GM19099 (cell line): Measurements from ENCODE around the gene LRRC42.

ENCODE experiments used
- POLR2A ChIP-seq: IDR thresholded peaks from 3 replicates; pipeline ENCODE4 v1.6.1; 2011; ENCODE audit warnings: low read depth; ENCODE audit not compliant: insufficient read length; ENCODE audit errors: extremely low read depth

Gene LRRC42

DNA sequence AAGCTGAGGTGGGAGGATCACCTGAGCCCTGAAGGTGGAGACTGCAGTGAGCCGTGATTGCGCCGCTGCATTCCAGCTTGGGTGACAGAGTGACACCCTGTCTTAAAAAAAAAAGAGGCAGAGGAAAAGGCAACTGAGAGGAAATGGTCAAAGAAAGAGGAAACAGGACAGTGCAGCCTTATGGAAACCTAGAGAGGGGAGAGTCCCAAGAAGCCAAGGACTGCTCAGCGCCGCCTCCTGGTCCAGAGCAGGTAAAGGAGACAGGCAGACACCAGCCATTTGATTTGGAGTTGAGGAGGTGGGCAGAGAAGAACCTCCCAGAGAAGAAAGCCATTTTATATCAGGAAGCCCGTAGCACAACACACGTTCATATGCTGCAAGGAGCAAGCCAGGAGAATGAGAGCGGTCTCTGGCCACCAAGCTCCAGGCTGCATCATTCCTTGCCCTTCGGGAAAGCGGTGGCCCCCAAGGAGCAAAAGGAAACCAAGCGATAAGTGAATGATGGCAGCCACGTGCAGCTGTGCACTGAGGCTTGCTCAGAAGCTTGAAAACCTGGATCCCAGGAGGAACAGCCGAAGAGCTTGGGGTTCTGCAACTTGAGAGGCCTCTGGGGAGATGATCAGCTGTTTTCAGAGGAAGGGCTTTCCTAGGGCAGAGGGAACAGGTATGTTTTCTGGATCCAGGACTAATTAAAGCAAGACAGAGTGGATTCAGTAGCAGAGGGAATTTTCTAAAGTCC lies 33.7 kb downstream of the LRRC42 start:
- TF ChIP-seq POLR2A, result no peak

DNA sequence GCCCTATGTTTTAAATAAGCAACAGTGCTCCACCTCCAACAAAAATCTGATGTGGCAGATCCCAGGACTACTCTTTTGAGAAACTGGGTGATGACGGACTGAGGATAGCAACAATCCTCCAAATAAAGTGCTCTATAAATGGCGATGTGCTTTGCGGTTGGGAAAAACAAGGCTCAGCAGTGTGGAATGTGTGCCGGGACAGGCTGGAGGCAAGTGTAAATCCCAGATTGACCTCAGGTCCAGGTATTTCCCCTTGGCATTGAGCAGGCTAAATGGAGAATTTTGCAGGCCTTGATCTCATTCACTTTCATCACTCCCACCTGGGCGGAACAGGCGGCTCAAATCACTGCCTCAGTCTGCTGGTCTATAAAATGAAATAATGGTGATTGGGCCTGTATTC lies 35.1 kb downstream of the LRRC42 start:
- no peak for TF ChIP-seq POLR2A

DNA sequence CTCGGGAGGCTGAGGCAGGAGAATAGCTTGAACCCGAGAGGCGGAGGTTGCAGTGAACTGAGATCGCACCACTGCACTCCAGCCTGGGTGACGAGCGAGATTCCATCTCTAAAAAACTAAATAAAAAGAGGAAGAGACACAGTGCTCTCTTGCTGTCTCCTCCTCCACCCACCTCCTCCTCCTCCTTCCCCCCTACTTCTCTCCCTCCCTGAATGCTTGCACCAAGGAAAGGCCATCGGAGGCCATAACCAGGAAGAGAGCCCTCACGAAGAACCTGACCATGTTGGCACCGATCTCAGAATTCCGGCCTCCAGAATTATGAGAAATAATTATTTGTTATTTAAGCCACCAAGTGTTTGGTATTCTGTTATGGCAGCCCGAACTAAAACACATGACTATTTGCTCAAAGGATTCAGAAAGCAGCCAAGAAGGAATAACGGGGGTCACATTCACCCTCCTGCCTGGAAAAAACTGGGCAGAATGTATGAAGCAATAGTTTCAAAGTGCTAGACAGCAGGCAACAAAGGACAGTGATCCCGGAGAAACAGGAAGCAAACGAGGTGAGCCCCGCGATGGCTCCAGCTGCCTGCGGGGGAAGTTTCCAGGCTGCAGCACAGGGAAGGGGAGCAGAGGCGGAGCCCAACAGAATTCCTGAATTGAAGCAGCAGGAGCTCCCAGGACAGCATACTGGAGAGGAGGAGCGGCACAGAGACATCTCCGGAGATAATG lies 36.0 kb downstream of the LRRC42 start:
- TF ChIP-seq POLR2A, result no peak

DNA sequence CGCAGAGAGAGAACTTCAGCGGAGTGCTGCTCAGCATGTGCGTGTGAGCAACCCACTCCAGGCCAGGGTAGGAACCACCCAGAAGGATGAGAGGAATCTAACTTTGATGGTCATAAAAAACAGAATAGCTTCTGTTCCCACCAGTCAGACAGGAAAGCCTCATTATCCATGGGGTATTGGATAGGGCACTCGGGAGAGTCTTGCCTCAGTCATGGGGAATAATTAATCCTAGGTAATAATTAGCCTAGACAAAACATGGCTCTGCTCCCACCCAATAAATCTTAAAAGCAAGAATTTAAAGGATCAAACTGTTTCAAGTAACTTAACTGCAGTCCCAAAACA lies 36.6 kb downstream of the LRRC42 start:
- no peak for TF ChIP-seq POLR2A

DNA sequence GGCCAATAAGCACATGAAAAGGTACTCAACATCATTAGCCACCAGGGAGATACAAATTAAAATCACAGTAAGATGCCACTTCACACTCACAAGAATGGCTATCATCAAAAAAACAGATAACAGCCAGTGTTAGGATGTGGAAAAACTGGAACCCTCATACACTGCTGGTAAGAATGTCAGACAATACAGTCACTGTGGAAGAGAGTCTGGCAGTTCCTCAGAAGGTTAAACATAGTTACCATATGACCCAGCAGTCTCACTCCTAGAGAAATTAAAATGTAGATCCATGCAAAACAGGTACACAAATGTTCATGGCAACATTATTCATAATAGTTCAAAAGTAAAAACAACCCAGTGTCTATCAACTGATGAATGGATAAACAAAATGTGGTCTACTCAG lies 38.6 kb downstream of the LRRC42 start:
- no peak for TF ChIP-seq POLR2A

DNA sequence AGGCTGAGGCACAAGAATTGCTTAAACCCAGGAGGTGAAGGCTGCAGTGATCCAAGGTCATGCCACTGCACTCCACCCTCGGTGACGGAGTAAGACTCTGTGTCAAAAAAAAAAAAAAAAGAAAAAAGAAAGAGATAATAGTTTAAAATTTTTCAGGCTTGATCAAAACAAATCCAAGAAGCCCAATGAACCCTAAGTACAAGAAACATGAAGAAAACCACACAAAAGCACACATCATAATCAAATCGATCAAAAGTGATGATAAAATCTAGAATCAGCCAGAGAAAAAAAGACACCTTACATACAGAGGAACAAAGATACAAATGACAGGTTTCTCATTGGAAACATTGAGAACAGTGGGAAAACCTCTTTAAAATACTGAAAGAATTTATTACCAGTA lies 40.3 kb downstream of the LRRC42 start:
- TF ChIP-seq POLR2A, result no peak

DNA sequence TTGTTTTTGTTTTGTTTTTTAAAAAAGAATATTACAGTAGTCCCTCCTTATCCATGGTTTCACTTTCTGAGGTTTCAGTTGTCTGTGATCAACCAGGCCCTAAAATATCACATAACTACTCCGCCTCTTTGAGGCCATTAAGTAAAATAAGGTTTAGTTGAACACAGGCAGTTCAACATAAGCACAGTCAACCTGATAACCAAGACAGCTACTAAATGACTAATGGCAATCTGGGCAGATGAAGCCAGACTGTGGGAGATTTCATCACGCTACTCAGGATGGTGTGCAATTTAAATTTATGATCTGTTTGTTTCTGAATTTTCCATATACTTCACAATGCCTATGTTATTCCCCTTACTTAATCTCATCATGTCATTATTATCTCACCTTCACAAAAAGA lies 41.7 kb downstream of the LRRC42 start:
- TF ChIP-seq POLR2A, result no peak

DNA sequence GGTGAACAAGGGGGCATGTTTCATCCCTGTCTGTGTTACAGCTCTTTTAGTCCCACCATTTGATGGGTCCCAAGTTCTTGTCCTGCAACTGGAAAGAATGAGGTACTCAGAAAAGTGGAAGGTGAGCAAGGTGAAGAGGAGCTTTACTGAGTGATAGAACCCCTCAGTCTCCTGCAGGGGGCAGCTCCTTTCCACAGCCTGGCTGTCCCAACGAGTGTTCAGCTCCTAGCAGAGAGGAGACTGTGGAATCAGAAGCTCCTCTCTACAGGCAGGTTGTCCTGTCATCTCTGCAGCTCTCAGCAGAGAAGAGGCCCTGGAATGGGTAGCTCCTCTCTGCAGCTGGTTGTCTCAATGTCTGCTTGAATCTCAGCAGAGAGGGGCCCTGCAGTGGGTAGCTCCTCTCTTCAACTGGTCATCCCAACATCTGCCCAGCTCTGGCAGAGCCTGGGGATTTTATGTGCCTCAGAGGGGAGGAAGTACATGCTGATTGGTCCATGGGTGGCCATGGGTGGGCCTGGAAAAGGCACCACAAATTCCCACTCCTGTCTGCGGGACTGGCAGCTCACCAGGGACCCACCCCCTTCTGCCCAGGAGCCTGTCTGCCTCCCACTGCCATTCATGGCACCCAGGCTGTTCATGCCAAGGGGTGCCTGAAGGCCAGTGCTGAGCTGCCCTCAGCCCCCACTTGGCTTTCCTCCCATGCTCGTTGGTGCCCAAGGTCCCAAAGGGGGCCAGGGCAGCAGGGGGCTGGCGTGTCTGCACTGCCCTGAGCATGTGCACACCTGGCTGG lies 46.1 kb downstream of the LRRC42 start:
- no peak for TF ChIP-seq POLR2A

DNA sequence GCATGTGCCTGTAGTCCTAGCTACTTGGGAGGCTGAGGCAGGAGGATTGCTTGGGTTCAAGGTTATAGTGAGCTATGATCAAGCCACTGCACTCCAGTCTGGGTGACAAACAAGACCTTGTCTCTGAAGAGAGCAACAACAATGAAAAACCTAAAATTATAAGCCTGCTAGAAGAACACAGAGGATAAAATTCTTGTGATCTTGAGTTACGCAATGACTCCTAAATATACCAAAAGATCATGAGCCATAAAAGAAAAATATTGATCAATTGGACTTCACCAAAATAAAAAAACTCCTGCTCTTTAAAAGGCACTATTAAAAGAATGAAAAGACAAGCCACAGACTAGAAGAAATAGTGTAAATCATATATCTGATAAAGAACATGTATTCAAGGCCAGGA lies 49.5 kb downstream of the LRRC42 start:
- no peak for TF ChIP-seq POLR2A

DNA sequence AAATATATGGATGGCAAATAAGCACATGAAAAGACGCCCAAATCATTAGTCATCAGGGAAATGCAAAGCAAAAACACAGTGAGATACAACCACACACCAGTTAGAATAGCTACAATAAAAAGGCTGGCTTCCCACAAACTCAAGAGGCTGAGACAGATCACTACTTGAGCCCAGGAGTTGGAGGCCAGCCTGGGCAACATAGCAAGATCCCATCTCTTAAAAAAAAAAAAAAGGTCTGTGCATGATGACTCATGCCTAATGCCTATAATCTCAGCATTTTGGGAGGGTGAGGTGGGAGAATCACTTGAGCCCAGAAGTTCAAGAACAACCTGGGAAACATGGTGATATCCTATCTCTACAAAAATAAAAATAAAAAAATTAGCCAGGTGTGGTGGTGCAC lies 52.1 kb downstream of the LRRC42 start:
- no peak for TF ChIP-seq POLR2A

DNA sequence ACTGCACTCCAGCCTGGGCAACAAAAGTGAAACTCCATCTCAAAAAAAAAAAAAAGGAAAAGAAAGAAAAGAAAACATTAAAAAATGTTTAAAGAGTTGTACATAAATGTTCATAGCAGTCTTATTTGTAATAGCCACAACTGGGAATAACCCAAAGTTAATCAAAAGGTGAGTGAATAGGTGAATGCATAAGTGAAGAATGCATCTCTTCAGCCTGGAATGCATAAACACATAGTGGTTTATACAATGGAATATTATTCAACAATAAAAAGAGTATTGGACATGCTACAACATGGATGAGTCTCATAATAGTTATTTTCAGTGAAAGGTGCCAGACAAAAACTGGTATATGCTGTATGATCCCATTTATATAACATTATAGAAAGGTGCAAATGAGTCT lies 53.8 kb downstream of the LRRC42 start:
- TF ChIP-seq POLR2A, result no peak

DNA sequence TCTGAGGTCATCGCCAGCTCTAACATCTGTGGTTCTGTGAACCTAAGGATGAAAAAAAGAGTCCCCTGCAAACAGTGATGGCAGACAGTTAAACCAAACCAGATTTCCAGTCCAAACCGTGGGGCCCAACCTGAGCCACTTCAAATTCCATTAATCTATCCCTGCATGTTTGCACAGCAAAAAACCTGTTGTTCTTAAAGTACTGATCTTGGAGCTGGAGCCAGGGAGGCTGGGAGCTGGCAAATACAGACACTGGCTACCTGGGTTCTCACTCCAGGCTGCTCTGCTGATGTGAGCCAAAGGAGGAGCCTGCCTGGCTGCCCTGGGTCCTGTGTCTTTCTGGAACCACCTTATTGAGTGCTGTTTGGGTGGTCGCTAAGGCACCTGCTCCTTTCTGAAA lies 55.4 kb downstream of the LRRC42 start:
- TF ChIP-seq POLR2A, result no peak

DNA sequence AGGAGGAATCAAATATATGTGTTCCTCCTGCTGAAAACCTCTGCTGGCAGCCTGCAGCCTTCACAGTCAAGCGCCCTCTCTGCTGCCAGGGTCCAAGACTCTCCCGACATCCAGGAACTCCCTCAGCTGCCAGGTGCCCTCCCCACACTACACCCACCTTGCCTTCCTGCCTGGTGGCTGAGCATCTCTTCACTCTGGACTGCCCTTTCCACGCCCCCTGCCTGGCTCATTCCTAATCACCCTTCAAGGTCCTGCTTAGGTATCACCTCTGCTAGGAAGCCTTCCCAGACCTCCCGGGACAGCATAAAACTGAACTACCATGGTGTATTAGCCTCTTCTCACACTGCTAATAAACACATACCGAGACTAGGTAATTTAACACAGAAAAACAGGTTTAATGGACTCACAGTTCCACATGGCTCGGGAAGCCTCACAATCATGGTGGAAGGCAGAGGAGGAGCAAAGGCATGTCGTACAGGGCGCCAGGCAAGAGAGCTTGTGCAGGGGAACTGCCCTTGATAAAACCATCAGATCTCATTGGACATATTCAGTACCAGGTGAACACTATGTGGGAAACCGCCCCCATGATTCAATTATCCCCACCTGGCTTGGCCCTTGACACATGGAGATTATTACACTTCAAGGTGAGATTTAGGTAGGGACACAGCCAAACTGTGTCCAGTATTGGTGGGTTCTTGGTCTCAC lies 56.5 kb downstream of the LRRC42 start:
- TF ChIP-seq POLR2A, result no peak

DNA sequence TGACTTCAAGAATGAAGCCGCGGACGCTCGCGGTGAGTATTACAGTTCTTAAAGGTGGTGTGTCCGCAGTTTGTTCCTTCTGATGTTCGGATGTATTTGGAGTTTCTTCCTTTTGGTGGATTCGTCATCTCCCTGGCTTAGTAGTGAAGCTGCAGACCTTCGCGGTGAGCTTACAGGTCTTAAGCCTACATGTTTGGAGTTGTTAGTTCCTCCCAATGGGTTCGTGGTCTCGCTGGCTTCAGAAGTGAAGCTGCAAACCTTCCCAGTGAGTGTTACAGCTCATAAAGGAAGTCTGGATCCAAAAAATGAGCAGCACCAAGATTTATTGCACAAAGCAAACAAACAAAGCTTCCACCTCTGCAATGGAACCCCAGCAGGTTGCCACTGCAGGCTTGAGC lies 57.1 kb downstream of the LRRC42 start:
- no peak for TF ChIP-seq POLR2A

DNA sequence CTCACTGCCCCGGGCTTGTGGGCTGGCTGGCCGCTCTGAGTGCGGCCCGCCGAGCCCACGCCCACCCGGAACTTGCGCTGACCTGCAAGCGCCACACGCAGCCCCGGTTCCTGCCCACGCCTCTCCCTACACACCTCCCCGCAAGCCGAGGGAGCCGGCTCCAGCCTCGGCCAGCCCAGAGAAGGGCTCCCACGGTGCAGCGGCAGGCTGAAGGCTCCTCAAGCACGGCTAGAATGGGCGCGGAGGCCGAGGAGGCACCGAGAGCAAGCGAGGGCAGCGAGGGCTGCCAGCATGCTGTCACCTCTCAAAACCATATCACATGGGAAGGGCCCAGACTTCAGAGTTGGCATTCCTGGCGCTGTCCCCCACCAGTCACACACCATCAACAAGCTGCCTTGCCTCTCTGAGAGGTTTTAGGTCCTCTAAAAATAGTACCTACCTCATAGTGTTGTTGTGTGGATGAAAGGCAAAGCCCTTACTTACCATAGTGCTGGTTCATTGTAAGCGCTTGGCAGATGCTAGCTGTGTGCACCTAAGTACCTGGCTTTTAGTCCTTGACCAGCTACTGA lies 58.4 kb downstream of the LRRC42 start:
- TF ChIP-seq POLR2A, result no peak
